DND-41 (cell line): ENCODE measurements around the gene CSHL1.

ENCODE experiments used
- EZH2 ChIP-seq: IDR thresholded peaks from 3 replicates; pipeline ENCODE4 v1.6.1; 2012; ENCODE audit warnings: borderline replicate concordance, low read depth, mild to moderate bottlenecking, moderate library complexity, low read length, inconsistent platforms; ENCODE audit not compliant: severe bottlenecking
- TF ChIP-seq, protein P1 (sequence below): IDR thresholded peaks from 2 replicates; pipeline ENCODE4 v1.5.1; 2012; ENCODE audit warnings: borderline replicate concordance, low read length, moderate library complexity, mild to moderate bottlenecking; ENCODE audit not compliant: poor library complexity, severe bottlenecking; ENCODE audit errors: extremely low read depth

- TF ChIP-seq, protein P1, sequence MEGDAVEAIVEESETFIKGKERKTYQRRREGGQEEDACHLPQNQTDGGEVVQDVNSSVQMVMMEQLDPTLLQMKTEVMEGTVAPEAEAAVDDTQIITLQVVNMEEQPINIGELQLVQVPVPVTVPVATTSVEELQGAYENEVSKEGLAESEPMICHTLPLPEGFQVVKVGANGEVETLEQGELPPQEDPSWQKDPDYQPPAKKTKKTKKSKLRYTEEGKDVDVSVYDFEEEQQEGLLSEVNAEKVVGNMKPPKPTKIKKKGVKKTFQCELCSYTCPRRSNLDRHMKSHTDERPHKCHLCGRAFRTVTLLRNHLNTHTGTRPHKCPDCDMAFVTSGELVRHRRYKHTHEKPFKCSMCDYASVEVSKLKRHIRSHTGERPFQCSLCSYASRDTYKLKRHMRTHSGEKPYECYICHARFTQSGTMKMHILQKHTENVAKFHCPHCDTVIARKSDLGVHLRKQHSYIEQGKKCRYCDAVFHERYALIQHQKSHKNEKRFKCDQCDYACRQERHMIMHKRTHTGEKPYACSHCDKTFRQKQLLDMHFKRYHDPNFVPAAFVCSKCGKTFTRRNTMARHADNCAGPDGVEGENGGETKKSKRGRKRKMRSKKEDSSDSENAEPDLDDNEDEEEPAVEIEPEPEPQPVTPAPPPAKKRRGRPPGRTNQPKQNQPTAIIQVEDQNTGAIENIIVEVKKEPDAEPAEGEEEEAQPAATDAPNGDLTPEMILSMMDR, result peak; percentile 95
- TF ChIP-seq EZH2, result no peak
Measured at GRCh38 chr17:63919311-63919723, 8.3 kb upstream of the CSHL1 start.
